ENCODE data around the gene NECAB2.

NECAB2 gene

DNA sequence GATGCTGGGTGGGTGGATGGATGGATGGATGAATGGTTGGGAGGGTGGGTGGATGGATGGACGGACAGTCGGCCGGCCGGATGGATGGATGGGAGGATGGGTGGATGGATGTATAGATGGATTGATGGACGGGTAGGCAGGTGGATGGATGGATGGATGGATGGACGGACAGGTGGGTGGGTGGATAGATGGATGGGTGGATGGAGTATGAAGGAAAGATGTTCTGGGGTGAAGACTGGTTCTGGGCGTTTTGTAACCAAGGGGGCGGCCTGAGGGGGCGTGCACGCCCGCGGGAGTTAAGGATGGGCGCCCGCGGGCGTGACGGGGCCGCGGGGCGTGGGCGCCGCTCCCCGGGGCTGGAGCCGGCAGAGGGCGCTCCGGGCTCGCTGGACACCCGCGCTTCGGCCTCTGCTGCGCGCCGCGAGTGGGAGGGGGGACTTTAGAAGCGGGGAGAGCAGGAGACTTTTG, at the start of gene NECAB2:
Gene NECAB2, plus strand, starts transcription at position 407 of the 468 bp plus-strand sequence. CDS start 405 bp downstream, outside the sequence.
- no peak for DNase-seq

DNA sequence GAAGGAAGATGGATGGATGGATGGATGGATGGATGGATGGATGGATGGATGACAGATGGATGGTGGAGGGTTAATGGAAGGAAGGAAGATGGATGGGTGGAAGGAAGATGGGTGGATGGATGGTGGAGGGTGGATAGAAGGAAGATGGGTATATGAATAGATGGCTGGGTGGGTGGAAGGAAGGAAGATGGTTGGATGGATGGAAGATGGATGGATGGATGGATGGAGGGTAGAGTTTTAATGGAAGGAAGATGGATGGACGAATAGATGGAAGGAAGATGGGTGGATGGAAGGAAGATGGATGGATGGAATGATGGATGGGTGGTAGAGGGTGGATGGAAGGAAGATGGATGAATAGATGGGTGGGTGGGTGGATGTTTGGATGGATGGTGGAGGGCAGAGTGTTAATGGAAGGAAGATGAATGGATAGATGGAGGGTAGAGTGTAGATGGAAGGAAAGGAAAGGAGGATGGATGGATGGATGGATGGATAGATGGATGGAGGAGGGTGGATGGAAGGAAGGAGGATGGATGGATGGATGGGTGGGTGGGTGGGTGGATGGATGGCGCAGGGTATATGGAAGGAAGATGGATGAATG, 47.1 kb upstream of the NECAB2 start:
- no peak for DNase-seq

DNA sequence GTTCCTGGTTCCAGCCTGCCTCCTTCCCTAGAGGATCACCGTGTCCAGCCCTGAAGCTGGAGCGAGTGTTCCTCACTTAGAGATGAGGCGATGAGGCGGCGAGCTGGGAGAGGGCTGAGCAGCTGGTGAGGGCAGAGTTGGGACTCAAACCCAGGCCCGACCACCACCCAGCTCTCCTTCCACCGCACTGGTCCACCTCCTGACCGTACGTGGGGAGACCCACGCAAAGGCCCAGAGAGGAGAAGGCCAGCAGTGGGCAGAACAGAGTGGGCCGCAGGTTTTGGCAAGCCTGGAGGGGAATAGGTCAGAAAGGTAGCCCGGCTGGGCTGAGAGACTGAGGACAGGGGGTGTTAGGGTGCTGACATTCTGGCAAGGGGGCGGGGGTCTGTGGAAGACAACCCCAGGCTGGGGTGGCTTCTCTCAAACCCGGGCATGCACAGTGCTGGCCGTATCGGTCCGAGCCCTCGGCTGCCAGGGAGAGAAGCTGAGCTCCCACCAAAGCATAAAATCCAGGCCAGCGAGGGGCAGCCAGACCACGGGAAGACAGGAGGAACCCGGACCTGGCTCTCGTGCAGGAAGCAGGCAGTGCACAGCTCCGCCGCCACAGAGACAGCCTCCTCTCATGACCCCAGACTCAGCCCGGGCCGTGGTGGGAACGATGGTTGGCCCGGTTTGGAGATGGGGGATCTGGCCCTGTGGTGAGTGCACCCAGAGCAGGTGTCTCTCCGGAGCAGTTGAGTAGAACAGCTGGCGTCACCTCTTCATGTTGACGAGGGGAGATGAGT, 44.3 kb upstream of the NECAB2 start:
- DNase-seq: no peak

DNA sequence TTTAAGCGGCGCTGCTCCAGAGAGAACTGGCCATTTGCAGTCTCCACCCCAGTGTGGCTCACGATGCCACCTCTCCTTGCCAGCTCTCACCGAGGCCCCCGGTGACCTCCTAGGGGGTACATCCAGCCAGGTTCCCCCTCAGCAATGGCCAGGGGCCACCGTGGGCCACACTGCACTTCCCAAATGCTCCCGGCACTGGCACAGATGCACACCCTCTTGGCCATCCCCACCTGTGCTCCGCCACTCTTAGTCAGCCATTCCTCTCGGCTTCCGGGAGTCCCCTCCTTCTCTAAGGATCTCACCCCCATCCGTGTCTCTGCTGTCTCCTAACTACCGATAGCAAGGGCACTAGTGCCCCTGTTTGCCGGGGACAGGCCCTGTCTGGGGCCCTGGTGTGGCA, 43.4 kb upstream of the NECAB2 start:
- no peak for DNase-seq

DNA sequence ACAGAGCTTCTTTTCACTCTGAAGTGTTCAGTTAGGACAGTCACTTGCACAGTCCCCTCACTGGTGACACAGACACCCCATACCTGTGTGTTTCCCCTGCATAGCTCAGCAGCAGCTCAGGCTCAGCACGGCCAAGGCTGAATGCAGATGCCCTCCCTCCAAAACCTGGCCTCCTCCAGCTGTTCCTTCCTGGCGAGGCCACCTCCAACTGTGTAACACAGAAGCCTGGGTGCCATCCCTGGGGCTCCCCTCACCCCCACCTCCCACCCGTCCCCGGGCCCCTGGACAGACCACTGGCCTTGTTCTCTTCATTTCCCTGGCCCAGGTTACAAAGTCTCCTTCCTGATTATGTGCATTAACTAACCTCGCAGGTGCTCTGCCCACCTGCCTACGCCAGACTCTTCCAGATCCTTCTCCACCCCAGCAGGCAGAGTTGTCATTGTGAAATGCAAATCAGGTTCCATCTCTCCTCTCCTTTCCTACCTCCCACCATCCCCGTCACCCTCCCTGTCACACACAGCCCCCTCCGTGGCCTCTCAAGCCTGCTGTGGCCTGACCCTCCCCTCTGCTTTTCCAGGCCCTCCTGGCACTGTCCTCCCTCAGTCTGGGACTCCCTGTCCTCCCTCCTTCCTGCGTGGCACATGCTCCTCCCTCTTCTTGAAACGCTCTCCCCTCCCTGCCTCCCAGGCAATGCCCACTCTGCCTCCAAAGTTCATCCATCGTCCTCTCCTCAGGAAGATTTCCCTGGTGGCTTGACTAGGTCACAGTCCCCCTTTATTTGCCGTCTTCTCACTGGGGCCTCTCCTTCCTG, 42.7 kb upstream of the NECAB2 start:
- DNase-seq: no peak

DNA sequence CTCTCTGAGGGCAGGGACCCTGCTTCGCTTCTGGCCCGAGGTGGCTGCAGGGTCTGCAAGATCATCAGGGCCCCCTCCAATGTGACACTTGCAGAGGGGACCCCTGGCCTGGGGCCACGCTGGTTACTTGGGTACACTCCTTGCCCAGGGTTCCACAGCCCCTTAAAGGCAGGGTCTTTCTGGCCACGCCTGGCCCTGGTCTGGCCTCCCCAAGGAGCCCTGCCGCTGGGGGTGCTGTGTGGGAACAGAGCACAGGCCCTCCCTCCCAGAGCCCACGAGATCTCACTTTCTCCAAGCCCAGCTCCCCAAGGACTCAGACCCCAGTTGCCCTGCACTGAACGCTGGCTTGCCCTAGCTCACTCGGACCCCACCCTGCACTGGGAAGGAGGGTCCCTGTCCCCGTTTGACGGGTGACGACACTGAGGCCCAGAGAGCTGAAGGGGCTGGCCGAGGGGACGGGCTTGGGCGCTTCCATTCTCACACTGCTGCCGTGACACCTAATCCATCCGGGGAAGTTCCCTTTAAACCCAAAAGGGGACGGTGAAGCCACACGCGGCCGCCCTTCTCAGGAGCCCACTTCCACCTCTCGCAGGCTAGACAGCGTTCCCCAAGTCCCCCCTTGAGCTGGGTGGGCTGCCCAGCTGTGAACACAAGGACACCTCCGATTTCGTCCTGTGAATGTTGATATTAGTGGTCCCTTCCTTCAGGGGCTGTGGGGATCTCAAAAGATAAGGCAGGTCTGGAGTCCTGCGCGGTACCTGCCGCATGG, 41.9 kb upstream of the NECAB2 start:
- DNase-seq: no peak

DNA sequence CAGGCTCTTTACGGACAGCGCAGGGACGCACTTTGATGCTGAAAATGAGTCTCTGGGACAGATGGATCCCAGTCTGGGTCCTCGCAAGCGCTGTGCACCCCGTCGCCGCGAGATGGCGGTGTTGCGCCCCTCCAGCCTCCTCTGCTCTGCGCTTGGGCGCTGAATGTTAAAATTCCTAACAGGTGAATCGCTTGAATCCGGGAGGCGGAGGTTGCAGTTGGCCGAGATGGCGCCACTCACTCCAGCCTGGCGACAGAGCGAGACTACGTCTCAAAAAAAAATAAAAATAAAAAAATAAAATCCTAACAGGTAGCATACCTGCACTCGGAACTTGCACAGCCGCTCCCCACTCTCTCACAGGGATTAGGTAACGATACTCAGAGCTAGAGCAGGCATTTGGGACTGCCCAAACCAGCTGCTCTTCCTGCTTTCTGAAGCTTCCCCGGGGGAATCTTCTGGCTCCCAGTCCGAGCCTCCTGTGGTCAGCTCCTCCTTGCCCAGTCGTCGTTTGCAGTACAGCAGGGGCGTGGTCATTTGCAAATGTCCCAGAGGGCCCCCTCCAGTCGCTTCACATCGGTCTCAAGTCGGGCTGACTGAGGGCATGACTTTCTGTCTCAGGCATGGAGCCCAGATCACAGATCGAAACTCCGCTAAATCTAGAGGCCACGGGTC, 41.2 kb upstream of the NECAB2 start:
- no peak for DNase-seq

DNA sequence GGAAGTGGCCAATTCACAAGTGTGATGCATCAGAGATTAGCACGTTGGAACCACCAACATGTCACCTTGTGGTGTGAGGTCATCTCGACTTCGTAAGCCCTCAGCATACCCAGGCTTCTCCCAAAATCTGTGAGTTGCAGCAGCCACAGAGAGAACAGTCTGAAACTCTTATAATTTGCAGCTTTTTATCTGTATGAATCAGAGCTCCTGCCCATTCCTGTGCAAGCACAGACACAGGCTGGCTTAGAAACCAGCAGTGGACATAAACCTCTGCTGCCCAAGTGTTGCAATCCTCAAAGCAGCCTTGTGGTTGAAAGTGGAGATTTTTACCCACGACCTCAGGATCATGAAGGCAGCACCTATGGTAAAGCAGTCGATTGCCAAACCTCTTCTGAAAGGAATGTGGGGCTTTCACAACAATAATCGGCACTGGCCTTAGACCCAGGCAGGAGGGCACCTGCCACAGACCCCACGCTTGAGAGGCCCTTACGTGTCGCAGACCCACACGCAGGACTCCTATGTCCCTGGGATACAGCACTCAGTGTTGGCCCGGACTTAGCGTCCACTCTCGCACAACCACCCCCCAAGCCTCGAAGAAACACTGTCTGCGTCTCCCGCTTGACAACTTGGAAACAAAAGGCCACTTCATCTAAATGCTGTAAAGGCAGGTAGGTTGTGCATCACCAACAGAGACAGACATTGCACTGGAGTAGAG, 39.5 kb upstream of the NECAB2 start:
- DNase-seq: no peak

DNA sequence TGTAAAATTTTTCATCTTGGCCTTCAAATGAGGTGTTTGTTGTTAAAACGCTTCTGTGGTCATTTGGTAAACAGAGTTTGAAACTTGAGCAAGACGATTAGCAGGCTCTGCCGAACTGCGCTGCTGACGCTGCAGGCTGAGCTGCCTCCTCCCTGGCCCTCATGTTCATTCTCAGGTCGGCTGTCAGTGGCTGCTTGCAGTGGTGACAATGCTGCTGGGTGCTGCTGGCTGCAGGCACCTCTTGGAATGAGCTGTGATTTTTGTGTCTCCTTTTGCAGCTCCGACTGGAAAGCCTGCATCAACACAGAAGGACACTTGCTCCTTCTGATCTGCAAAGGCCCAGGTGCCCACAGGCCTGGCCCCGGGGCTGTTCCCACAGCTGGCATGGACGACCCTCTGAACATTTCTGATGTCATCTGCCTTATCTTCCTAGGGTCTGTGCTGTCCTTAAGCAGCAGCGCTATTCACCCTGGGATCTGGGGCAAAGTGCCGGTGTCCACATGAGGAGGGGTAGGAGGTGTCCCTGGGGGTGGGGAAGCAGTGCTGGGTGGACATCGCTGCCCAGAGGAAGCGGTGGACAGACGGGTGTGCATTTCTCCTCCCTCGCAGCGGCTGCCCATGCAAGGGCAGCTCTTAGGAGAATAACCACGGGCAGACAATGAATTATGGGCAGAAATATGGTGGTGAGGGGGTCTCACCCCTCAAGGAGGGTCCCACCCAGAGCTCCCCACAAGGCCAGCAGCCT, 38.1 kb upstream of the NECAB2 start:
- no peak for DNase-seq

DNA sequence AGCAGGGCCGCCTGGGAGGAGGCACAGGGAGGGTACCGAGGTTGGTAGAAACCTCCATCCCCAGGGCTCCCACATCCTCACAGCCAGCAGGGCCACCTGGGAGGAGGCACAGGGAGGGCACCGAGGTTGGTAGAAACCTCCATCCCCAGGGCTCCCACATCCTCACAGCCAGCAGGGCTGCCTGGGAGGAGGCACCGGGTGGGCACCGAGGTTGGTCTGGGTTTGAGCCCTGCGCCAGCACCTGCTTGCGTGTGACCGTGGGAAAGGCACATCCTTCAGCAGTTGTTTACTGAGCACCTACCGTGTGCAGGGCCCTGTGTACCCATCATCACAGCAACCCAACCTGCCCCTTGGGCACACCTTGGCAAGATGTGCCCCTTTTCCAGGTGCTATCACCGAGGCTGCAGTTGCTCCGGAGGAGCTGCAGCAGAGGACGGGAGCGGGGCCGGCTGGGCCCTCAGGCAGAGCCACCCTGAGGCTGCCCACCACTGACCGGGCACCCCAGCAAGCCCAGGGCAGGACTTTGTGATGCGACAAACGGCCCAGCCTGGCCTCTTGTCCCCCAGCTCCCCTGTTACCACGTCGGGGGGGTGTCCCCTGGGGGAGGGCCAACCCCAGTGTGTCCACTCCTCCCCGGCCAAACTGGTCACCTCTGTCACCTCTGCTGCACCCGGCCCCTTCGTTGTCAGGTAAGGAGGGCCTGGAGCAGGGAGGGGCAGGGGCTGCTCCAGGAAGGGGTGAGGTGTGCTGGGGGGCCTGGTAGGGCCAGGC, 37.1 kb upstream of the NECAB2 start:
- no peak for DNase-seq

DNA sequence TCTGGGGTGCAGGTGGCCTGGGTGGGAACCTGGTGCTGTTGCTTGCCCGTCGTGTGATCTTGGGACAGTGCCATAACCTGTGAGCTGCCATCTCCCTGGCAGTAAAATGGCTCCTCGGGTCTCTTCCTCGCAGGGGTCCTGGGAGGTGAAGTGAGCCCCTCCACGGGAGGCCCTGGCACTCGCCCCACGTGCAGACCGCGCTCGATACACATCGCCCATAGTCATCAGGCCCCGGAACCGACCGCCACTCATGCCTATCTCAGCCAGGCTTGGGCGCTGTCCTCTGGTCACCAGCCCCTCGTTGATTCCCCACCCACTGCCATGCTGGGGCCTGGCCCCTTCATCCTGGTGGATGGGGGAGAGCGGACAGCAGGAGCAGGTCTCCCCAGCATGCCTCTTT, 36.5 kb upstream of the NECAB2 start:
- DNase-seq: no peak

DNA sequence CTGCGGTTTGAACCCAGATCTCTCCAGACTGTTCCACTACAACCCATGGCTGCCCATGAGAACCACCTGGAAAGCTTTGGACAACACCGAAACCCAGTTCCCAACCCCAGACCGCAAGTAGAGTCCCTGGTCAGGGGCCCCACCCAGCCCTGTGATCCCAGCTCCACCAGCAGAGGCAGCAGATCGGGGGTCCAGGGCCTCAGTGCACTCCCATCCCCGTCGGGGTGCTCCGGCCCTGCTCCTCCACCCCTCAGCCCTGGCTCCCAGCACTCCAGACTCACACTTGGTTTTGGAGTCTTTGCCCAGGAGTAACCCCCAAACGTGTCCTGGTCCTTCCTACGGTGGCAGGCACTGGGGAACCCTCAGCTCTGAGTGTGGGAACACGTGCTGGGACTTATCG, 35.7 kb upstream of the NECAB2 start:
- DNase-seq: no peak

DNA sequence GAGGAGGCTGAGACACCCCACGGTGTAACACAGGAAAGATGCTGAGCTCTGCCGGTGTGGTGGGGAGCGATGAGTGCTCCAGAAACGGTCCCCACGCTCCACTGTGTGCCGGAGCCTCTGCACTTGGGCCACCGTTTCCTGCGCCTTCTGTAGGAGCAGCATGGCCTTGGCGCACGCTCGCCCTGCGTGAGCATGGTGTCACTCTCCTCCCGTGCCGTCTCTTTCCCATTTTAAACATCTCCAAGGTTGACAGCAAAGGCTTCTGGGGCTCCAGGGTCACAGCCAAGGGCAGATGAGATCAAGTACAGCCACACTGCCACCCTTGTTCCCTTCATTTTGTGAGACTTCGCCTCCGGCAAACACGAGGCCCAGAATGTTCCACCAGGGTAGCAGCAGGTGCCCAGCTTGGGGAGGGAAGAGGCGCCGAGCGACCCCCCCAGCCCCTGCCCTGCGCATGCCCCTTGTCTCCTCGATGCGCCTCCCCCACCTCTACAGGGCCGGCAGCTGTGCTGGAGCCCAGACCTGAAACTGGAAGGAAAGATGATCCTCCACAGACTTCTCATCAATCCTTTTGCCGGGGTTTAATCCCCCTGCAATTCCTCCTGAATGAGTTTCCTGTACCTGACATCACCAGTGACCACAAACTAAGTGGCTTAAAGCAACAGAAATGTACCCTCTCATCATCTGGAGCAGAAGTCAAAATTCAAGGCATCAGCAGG, 34.9 kb upstream of the NECAB2 start:
- no peak for DNase-seq

DNA sequence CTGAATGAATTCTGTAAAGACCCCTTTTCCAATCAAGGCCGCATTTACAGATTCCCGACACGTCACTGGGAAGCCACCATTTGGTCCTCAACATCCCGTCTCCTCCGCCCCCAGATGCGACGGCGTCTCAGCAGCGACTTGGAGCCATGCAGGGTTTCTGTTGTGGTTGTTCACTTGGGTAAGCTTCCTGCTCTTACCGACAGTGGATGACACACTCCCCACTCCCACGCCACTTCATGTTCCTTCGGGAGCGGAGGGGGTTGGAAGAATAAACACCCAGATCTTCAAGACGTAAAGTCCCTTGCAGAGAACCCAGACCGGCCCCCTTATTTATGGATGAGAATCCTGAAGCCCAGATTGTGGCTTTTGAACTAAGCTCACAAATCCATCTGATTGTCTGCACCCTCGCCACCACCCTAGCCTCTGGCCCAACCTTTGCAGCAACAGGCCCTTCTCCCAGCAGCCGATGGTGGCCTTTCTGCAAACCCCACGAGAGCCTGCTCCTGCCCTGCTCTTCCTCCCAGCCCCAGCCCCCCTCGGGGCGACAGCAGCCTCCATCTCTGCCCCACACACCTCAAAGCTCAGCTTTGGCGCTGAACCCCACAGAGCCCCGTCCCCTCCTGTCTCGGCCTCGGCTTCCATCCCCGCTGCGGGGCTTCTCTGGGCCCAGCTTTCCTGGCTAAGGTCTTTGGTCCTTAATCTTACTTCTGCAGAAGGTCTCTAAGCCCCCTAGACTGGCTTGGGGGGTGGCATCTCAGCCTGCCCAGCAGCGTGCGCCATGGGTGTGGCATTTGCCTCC, 34.0 kb upstream of the NECAB2 start:
- DNase-seq: no peak

DNA sequence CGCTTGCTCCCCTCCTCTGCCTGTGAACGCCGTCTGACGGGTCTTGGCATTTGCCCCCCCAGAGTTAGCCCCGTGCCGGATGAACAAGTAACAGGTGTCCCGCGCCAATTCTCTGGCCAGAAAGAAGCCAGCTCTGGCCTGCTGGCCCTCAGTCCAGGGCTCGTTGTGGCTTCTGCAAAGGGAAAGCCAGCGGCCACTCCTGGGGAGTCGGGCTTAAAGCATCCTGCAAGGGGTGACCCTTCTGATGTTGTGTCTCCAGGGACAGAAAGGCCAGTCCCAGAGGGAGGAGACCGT, 33.4 kb upstream of the NECAB2 start:
- DNase-seq: no peak

DNA sequence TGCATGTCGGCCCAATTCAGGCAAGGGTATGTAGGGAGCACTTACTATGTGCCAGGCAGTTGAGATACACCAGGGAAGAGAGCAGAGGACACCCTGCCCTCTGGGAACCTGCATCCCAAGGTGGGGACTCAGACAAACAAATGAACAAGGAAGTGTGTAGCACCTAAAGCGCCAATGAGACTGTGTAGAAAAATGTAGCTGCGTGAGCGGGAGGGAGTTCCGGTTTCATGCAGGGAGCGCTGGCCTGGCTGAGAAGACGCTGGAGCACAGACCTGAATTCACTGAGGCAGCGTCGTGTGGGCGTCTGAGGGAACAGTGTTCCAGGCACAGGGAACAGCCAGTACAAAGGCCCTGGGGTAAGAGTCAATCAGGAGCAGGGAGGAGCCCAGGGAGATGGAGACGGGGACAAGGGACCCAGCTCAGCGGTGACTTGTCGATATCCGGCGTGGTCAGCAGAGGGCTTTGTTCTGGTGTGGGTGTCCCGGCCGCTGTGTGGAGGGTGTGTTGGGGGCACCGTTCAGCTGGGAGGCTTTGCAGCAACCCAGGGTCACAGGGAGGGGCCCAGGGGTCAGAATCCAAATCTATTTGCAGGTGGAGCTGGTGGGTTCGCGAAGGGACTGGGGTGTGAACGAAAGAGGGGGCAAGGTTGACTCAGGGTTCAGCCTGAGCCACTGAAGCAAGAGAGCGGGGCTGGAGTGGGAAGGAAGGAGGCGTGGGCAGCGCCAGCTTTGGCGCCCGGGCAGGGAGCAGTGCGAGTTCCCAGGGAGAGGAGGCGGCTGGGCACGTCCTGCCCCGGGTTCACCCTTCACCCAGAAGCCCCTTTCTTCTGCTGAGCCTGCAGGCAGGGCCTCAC, 32.8 kb upstream of the NECAB2 start:
- no peak for DNase-seq

DNA sequence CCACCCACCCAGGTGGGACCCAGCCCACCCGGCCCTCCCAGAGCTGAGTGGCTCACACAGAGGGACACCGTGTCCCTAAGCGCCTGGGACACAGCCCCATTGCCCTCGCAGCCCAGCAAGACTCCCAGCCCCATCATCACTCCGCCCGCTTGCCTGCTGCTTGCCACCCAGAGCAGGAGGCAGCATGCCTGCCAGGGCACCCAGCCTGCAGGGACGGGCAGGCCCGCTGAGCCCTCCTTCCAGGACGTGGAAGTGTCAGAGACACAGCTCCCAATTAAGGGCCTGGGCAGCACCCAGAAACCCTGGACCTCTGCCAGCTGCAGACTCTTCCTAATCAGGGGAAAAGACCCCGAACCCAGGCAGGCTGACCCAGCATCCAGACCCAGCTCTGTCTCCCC, 32.2 kb upstream of the NECAB2 start:
- no peak for DNase-seq
